ENCODE data around the gene UCHL3. TPM values are rescaled to one million over a fixed set of nuclear protein-coding genes. Genes with fewer than 3 reads are reported as not detected.

Gene UCHL3
- total and polyA plus RNA-seq, 9 of the 15 experiments (the other 6 are each of a cell fraction or from before 2014, with no cell fraction given) = 42.2 to 112 (median 85.4) TPM

DNA sequence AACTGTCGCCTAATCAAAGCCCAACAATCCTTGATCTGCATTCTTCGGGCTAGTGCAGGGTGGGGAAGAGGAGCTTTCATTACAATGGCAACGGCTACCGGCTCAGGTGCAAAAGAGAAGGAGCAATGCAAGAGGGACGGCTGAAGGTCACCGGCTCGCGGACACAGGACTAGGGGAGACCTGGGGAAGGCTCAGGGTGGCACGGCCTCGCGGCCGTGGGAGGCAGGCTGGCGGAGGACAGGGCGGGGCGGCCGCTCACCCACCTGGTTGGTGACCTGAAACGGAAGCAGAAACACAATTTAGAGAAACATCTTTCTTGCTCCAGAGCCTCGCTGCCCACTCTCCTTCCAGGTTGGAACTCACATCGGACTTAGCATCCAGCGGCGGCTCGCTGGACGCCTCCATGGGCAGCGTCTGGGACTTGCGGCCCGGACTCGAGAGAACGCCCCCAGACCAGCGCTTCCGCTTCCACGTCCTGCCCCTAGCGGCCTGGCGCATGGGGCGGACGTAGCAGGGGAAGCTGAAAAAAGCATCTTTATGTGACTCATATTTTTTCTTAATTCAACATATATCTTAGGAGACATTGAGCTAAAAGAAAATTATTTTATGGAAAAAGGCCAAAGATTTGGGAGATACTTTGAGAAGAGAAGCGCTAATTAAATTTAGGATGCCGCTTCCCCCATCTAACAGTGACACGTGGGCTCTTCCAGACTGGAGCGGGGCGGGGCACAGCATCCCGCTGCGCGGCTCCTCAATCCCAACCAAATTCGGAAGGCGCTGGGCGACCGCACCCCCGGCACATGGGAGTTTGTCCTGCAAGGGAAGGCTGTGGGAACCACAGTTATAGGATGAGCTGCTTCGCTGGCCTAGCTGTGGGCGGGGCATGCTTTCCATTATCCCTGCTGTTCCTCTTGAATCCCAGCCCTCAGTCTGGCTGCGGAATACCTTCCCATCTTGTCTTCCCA lies 11.9 kb upstream of the UCHL3 start, which contains the start of gene COMMD6 (continued):
- TF ChIP-seq, protein P1, sequence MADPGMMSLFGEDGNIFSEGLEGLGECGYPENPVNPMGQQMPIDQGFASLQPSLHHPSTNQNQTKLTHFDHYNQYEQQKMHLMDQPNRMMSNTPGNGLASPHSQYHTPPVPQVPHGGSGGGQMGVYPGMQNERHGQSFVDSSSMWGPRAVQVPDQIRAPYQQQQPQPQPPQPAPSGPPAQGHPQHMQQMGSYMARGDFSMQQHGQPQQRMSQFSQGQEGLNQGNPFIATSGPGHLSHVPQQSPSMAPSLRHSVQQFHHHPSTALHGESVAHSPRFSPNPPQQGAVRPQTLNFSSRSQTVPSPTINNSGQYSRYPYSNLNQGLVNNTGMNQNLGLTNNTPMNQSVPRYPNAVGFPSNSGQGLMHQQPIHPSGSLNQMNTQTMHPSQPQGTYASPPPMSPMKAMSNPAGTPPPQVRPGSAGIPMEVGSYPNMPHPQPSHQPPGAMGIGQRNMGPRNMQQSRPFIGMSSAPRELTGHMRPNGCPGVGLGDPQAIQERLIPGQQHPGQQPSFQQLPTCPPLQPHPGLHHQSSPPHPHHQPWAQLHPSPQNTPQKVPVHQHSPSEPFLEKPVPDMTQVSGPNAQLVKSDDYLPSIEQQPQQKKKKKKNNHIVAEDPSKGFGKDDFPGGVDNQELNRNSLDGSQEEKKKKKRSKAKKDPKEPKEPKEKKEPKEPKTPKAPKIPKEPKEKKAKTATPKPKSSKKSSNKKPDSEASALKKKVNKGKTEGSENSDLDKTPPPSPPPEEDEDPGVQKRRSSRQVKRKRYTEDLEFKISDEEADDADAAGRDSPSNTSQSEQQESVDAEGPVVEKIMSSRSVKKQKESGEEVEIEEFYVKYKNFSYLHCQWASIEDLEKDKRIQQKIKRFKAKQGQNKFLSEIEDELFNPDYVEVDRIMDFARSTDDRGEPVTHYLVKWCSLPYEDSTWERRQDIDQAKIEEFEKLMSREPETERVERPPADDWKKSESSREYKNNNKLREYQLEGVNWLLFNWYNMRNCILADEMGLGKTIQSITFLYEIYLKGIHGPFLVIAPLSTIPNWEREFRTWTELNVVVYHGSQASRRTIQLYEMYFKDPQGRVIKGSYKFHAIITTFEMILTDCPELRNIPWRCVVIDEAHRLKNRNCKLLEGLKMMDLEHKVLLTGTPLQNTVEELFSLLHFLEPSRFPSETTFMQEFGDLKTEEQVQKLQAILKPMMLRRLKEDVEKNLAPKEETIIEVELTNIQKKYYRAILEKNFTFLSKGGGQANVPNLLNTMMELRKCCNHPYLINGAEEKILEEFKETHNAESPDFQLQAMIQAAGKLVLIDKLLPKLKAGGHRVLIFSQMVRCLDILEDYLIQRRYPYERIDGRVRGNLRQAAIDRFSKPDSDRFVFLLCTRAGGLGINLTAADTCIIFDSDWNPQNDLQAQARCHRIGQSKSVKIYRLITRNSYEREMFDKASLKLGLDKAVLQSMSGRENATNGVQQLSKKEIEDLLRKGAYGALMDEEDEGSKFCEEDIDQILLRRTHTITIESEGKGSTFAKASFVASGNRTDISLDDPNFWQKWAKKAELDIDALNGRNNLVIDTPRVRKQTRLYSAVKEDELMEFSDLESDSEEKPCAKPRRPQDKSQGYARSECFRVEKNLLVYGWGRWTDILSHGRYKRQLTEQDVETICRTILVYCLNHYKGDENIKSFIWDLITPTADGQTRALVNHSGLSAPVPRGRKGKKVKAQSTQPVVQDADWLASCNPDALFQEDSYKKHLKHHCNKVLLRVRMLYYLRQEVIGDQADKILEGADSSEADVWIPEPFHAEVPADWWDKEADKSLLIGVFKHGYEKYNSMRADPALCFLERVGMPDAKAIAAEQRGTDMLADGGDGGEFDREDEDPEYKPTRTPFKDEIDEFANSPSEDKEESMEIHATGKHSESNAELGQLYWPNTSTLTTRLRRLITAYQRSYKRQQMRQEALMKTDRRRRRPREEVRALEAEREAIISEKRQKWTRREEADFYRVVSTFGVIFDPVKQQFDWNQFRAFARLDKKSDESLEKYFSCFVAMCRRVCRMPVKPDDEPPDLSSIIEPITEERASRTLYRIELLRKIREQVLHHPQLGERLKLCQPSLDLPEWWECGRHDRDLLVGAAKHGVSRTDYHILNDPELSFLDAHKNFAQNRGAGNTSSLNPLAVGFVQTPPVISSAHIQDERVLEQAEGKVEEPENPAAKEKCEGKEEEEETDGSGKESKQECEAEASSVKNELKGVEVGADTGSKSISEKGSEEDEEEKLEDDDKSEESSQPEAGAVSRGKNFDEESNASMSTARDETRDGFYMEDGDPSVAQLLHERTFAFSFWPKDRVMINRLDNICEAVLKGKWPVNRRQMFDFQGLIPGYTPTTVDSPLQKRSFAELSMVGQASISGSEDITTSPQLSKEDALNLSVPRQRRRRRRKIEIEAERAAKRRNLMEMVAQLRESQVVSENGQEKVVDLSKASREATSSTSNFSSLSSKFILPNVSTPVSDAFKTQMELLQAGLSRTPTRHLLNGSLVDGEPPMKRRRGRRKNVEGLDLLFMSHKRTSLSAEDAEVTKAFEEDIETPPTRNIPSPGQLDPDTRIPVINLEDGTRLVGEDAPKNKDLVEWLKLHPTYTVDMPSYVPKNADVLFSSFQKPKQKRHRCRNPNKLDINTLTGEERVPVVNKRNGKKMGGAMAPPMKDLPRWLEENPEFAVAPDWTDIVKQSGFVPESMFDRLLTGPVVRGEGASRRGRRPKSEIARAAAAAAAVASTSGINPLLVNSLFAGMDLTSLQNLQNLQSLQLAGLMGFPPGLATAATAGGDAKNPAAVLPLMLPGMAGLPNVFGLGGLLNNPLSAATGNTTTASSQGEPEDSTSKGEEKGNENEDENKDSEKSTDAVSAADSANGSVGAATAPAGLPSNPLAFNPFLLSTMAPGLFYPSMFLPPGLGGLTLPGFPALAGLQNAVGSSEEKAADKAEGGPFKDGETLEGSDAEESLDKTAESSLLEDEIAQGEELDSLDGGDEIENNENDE (IDR thresholded peaks at IDR 0.05; ENCODE audit: low read depth, low read length) = no peak
- no peak for TF ChIP-seq NELFE (IDR thresholded peaks at IDR 0.05; ENCODE audit: insufficient read depth, insufficient read length)
- TF ChIP-seq SETDB1 (IDR thresholded peaks at IDR 0.05; ENCODE audit: low read length) = no peak
- TF ChIP-seq ARNT (IDR thresholded peaks at IDR 0.05) = no peak
- TF ChIP-seq RBM17 (IDR thresholded peaks at IDR 0.05; ENCODE audit: borderline replicate concordance, low read depth, low read length) = no peak
- no peak for TF ChIP-seq ZBTB26 (CRISPR knock-in tag; IDR thresholded peaks at IDR 0.05)
- TF ChIP-seq ZNF586 (CRISPR knock-in tag; conservative IDR thresholded peaks at IDR 0.05) = no peak
- TF ChIP-seq FOXK2 (conservative IDR thresholded peaks at IDR 0.05 in 1 of 2, IDR thresholded peaks at IDR 0.05 in 1 of 2; ENCODE audit: low read depth in 2 of 2) = peak in 1 of 2 experiments; percentile 99; a peak in 2 of 4 replicates
- peak; percentile 51; the same call in 1 of the 2 replicates for TF ChIP-seq GABPB1 (CRISPR knock-in tag; IDR thresholded peaks at IDR 0.05)
- TF ChIP-seq CAMTA2 (CRISPR knock-in tag; conservative IDR thresholded peaks at IDR 0.05) = no peak
- no peak for TF ChIP-seq KLF10 (CRISPR knock-in tag; IDR thresholded peaks at IDR 0.05)
- peak; percentile 39; the same call in 1 of the 2 replicates for TF ChIP-seq GMEB1 (CRISPR knock-in tag; IDR thresholded peaks at IDR 0.05)
- no peak for TF ChIP-seq HDGF (IDR thresholded peaks at IDR 0.05)

All from K562 (cell line).